ENCODE data around the gene ZC3HAV1.
A peak's percentile ranks its signal among the peaks of the same experiment; 100 is the strongest.
"Not testable (repeated sequence)": the region's sequence is repeated elsewhere in the genome, so short reads cannot be mapped to it uniquely, and the experiment has no call there.

ZC3HAV1 gene

GRCh38 chr7:139106959-139107358 is 2.6 kb downstream of the ZC3HAV1 start:
- Histone ChIP-seq H3F3A (ENCODE audit: insufficient read depth, low read length) (no peaks in the 10 kb centered on the region), H3K36me3 (ENCODE audit: insufficient read depth, low read length) (no peaks in the 10 kb centered on the region), H3K4me2 (ENCODE audit: low read length) (peak overlapping the region; percentile 76), H3K4me1 (ENCODE audit: insufficient read depth, low read length, severe bottlenecking) (peaks cover 57% of the 10 kb centered on the region), H3K9me2 (ENCODE audit: low read depth, low read length) (no peaks in the 10 kb centered on the region), H3K9ac (ENCODE audit: low read length) (no peak overlapping the region; the same call in 1 of the 2 replicates), H2AFZ (ENCODE audit: low read length) (no peak overlapping the region), H3K9me3 (ENCODE audit: low read length) (no peaks in the 10 kb centered on the region), H4K20me1 (ENCODE audit: insufficient read depth, low read length) (no peaks in the 10 kb centered on the region), H3K4me3 (ENCODE audit: low read depth, low read length, poor library complexity, severe bottlenecking) (peak overlapping the region; percentile 81), H3K79me2 (ENCODE audit: insufficient read depth, low read length) (peaks cover 15% of the 10 kb centered on the region), H3K27me3 (ENCODE audit: insufficient read depth, low read length) (no peaks in the 10 kb centered on the region), H3K27ac (ENCODE audit: low read depth, low read length, poor library complexity, severe bottlenecking) (peak overlapping the region; percentile 76)
- TF ChIP-seq CTCF (IDR thresholded peaks at IDR 0.05; ENCODE audit: low read length) (no peak), EZH2 (IDR thresholded peaks at IDR 0.05; ENCODE audit: borderline replicate concordance, low read length) (no peak)

- H4K20me1 ChIP-seq (ENCODE audit: insufficient read depth, low read length); H3K27me3 ChIP-seq (ENCODE audit: insufficient read depth, low read length): not testable (repeated sequence)
- H3K4me1 ChIP-seq (ENCODE audit: insufficient read depth, low read length, severe bottlenecking): peaks cover 57% of the 10 kb centered on the region
These were observed 3.3 kb downstream of the ZC3HAV1 start for GRCh38 chr7:139106227-139106626.

GRCh38 chr7:139105484-139105883 is 4.0 kb downstream of the ZC3HAV1 start:
- Histone ChIP-seq H3F3A (ENCODE audit: insufficient read depth, low read length) (no peaks in the 10 kb centered on the region), H3K9me2 (ENCODE audit: low read depth, low read length) (no peaks in the 10 kb centered on the region), H3K27me3 (ENCODE audit: insufficient read depth, low read length) (no peaks in the 10 kb centered on the region), H3K27ac (ENCODE audit: low read depth, low read length, poor library complexity, severe bottlenecking) (peak overlapping the region; percentile 76), H3K79me2 (ENCODE audit: insufficient read depth, low read length) (peaks cover 15% of the 10 kb centered on the region), H3K9ac (ENCODE audit: low read length) (no peak overlapping the region), H3K4me3 (ENCODE audit: low read depth, low read length, poor library complexity, severe bottlenecking) (peak overlapping the region; percentile 34), H3K4me2 (ENCODE audit: low read length) (peak overlapping the region; percentile 76), H3K9me3 (ENCODE audit: low read length) (no peaks in the 10 kb centered on the region), H3K36me3 (ENCODE audit: insufficient read depth, low read length) (no peaks in the 10 kb centered on the region), H3K4me1 (ENCODE audit: insufficient read depth, low read length, severe bottlenecking) (peaks cover 57% of the 10 kb centered on the region), H2AFZ (ENCODE audit: low read length) (no peak overlapping the region), H4K20me1 (ENCODE audit: insufficient read depth, low read length) (no peaks in the 10 kb centered on the region)
- TF ChIP-seq CTCF (IDR thresholded peaks at IDR 0.05; ENCODE audit: low read length) (no peak), EZH2 (IDR thresholded peaks at IDR 0.05; ENCODE audit: borderline replicate concordance, low read length) (no peak)

More at GRCh38 chr7:139106227-139106626, 3.3 kb downstream of the ZC3HAV1 start:
- Histone ChIP-seq H3K27ac (ENCODE audit: low read depth, low read length, poor library complexity, severe bottlenecking) (peak overlapping the region; percentile 76), H3K79me2 (ENCODE audit: insufficient read depth, low read length) (peaks cover 15% of the 10 kb centered on the region), H3K4me2 (ENCODE audit: low read length) (peak overlapping the region; percentile 76)
- not testable (repeated sequence) for H3F3A ChIP-seq (ENCODE audit: insufficient read depth, low read length); H3K9ac ChIP-seq (ENCODE audit: low read length); H3K4me3 ChIP-seq (ENCODE audit: low read depth, low read length, poor library complexity, severe bottlenecking); H2AFZ ChIP-seq (ENCODE audit: low read length); H3K36me3 ChIP-seq (ENCODE audit: insufficient read depth, low read length); H3K9me2 ChIP-seq (ENCODE audit: low read depth, low read length); H3K9me3 ChIP-seq (ENCODE audit: low read length)

- Histone ChIP-seq H3K79me2 (ENCODE audit: insufficient read depth, low read length) (peaks cover 15% of the 10 kb centered on the region), H4K20me1 (ENCODE audit: insufficient read depth, low read length) (no peaks in the 10 kb centered on the region), H3K4me3 (ENCODE audit: low read depth, low read length, poor library complexity, severe bottlenecking) (peak overlapping the region; percentile 34), H3K27me3 (ENCODE audit: insufficient read depth, low read length) (no peaks in the 10 kb centered on the region), H3K4me2 (ENCODE audit: low read length) (peak overlapping the region; percentile 61), H3K9me3 (ENCODE audit: low read length) (no peaks in the 10 kb centered on the region), H2AFZ (ENCODE audit: low read length) (no peak overlapping the region), H3K4me1 (ENCODE audit: insufficient read depth, low read length, severe bottlenecking) (peaks cover 54% of the 10 kb centered on the region), H3K9me2 (ENCODE audit: low read depth, low read length) (no peaks in the 10 kb centered on the region), H3K9ac (ENCODE audit: low read length) (peak overlapping the region; percentile 7; the same call in 1 of the 2 replicates), H3F3A (ENCODE audit: insufficient read depth, low read length) (no peaks in the 10 kb centered on the region), H3K36me3 (ENCODE audit: insufficient read depth, low read length) (no peaks in the 10 kb centered on the region), H3K27ac (ENCODE audit: low read depth, low read length, poor library complexity, severe bottlenecking) (peak overlapping the region; percentile 76)
- no peak for TF ChIP-seq CTCF (IDR thresholded peaks at IDR 0.05; ENCODE audit: low read length)
- no peak for TF ChIP-seq EZH2 (IDR thresholded peaks at IDR 0.05; ENCODE audit: borderline replicate concordance, low read length)
These were observed 5.4 kb downstream of the ZC3HAV1 start for GRCh38 chr7:139104091-139104450.

Data from OCI-LY1 (cell line).